HL-60/S4 treated with phorbol 12-myristate 13-acetate at 8.2 ng/mL for 4 days and 3 days (cell line): ENCODE data around the gene HDGF.

Experiments
- in situ Hi-C: fragments of 300-500 bp; cut with MboI; formaldehyde crosslinking; loops from 2 replicates; pipeline ENCODE4 v1.15.0; 2022; ENCODE audit warnings: low sequenced_read_pairs

HDGF gene

GRCh38 chr1:156751451-156751756, at the start of gene HDGF:
Gene HDGF (minus strand): TSS chr1:156751675. CDS start chr1:156751429, 246 bp downstream.
- in situ Hi-C loops, result no loop called here

GRCh38 chr1:156797212-156797871, 45.9 kb upstream of the HDGF start:
- in situ Hi-C loops, result loop anchor here (10.0 kb wide), 1 partner anchor 87 kb away; no protein-coding TSS in a partner anchor

DNA sequence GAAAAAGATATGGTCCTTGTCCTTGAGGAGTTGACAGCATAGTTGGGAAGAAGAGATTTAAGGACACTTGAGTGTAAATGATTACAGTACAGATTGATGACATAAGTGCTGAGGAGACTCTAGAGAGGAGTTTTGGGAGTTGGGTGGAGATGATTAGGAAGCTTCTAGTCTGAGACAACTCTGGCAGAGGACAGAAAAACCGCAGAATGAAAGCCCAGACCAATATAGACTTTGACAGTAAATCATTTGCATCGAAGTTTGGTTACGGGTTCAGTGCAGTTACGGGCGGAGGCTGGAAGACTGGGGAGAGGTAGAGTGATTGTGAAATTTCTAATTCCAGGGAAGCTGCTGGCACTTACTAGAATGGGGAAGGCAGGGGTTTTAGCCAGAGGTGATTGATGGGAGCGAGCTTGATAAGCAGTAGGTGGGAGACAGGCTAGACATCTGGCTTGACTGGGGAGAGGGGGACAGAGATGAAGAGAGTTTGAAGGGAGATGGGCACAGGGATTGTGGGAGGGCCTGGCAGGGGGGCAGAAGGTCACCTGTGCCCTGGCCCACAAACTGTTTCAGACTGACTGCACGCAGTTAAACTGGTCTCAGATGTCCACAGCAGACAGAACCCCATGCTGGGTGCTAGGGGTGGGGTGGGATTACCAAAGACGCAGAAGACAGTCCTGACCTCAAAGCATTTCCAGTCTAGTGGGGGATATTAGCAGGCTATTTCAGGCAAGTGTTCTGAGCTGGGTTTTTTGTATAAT, 45.0 kb upstream of the HDGF start:
- in situ Hi-C loops, result loop anchor here (10.0 kb wide), 1 partner anchor 88 kb away; no protein-coding TSS in a partner anchor

GRCh38 chr1:156795787-156796186, 44.3 kb upstream of the HDGF start:
- in situ Hi-C loops, result loop anchor here (10.0 kb wide), 1 partner anchor 89 kb away; no protein-coding TSS in a partner anchor

DNA sequence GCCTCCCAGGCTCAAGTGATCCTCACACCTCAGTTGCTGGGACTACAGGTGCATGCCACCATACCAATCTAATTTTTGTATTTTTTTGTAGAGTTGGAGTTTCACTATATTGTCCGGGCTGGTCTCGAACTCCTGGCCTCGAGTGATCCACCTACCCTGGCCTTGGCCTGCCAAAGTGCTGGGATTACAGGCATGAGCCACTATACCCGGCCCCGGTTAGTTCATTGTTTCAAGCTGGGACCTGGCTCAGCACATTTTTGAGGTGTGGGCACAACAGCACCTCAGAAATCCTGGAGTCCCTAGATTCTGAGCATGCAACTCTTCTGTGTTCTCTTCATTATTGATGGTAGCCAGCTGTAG, 43.9 kb upstream of the HDGF start:
- in situ Hi-C loops, result loop anchor here (10.0 kb wide), 1 partner anchor 89 kb away; no protein-coding TSS in a partner anchor

- in situ Hi-C loops, result loop anchor here (10.0 kb wide), 1 partner anchor 90 kb away; no protein-coding TSS in a partner anchor
Observed at GRCh38 chr1:156794506-156795373, 43.3 kb upstream of the HDGF start.

DNA sequence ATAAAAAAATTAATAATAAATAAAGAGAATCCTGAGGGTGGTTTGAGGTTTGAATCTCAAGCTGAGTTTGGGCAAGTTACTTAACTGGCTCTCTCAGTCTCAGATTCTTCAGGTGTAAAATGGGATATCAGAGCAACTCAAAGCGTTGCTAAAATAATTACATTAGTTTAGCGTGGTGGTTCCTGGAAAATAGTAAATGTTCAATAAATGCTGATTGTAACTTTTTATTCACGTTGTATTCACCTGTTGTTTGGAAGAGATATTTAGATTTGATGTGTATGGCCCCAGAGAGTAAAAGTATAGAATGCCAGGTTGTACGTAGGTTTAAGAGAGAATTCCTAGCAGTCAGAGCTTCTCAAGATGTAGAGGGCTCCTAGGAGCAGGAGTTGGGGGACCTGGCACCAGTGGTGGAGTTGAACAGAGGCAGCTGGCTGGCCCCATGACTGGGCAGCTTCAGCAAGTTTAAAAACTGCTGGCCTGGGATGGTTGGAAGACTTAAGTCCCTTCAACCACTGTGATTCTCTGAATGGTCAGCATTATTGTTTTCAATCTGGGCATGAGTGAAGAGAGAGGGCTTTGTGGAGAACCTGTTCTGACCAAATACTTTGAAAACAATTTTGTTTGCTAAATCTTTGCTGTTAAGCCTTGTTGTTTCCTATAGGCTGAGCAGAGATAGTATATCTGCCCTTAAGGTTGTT, 38.3 kb upstream of the HDGF start:
- in situ Hi-C loops, result loop anchor here (10.0 kb wide), 1 partner anchor 95 kb away; no protein-coding TSS in a partner anchor

GRCh38 chr1:156788136-156788535, 36.7 kb upstream of the HDGF start:
- in situ Hi-C loops, result no loop called here

DNA sequence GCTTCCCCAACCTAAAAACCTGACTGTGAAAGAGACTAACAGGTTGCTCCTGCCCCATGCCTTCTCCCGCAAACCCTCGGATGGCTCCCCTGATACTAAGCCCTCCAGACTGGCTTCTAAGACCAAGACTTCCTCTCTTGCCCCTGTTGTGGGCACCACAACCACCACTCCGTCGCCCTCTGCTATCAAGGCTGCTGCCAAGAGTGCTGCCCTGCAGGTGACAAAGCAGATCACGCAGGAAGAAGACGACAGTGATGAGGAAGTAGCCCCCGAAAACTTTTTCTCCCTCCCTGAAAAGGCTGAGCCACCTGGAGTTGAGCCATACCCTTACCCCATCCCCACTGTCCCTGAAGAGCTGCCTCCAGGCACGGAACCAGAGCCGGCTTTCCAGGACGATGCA, 35.2 kb upstream of the HDGF start:
- in situ Hi-C loops, result no loop called here

GRCh38 chr1:156785458-156785857, 34.0 kb upstream of the HDGF start:
- in situ Hi-C loops, result no loop called here

DNA sequence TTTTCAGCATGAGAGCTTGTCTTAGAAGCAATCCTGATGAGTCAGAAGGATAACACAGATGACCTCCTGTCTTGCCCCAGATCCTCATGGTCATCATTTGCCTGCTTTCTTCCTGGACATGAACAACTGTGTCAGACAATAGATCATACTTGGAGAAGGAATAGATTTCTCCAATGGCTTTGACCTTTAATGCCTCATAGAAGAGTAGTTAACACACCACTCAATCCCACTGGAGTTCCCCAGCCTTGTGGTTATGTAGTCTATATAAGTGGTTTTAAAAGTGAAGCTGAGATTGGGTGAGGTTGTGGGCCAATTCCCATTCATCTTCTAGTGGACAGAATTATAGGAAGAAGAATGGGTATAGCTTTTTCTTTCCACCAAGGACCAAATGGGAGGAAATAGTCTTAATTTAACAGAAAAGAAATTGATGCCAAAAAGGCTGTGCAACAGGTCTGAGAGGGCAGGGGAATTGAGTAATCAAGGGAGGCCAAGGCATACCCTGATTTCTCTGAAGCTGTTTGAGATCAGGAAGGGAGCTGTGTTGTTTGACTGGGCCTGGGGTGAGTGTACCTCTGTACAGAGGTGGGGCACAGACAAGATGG, 30.2 kb upstream of the HDGF start:
- in situ Hi-C loops, result no loop called here

- in situ Hi-C loops, result no loop called here
Observed at GRCh38 chr1:156777573-156777972, 26.1 kb upstream of the HDGF start.

GRCh38 chr1:156776942-156777341, 25.5 kb upstream of the HDGF start:
- in situ Hi-C loops, result no loop called here

DNA sequence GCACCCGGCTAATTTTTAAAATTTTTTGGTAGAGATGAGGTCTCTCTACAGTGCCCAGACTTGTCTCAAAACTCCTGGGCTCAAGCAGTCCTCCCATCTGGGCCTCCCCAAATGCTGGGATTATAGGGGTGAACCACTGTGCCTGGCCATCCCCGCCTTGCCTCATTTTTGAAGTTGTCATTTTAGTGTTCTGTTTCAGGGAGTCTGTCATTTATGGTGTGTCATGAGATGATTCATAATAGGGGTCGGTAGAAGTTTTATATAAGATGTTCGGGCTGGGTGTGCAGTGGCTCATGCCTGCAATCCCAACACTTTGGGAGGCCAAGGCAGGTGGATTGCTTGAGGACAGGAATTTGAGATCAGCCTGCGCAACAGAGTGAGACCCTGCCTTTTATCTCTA, 24.3 kb upstream of the HDGF start:
- in situ Hi-C loops, result no loop called here

DNA sequence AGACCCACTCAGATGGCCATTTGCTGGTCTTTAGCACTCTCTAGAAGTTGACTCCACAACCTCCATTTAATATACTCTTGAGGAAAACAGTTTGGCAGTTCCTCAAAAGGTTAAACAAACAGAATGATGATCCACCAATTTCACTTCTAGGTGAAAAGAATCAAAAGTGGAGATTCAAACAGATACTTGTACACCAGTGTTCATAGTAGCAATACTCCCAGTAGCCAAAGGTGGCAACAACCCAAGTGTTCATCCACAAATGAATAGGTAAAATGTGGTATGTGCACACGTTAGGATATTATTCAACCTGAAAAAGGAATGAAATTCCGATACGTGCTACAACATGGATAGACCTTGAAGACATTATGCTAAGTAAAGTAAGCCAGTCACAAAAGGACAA, 22.1 kb upstream of the HDGF start:
- in situ Hi-C loops, result no loop called here

DNA sequence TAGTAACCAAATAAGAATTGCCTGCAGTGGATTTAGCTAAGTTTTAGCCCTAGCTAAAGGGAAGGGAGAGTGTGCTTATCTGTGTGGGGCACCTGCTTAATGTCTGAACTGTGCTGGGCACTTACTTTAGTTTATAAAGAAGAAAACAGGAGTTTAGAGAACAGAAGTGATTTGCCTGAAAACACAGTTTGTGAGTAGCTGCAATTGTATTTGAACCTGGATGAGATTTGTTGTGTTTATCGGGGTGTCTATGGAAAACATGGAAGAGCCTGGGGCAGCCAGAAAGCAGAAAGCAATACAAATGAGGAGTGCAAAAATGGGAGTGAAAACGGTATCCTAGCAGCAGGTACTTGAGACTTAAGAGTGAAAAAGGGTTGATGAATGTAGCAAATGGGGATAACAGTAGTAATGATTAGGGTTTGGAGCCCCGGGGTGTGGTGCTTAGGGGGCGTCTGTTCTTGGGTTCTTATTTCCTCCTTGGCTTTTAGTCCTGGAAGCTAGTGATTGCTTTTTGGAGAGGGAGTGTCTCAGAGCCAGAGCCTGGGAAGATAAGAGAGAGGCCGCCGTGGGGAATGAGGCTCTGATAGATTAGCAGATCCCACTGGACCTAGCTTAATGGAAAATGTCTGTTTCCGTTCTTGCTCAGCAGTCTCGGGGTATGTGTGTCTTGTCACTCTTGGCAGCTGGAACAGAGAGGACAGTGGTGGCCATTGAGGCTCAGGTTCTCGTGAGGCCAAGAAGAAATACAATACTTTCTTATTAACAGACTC, 21.4 kb upstream of the HDGF start:
- in situ Hi-C loops, result no loop called here

DNA sequence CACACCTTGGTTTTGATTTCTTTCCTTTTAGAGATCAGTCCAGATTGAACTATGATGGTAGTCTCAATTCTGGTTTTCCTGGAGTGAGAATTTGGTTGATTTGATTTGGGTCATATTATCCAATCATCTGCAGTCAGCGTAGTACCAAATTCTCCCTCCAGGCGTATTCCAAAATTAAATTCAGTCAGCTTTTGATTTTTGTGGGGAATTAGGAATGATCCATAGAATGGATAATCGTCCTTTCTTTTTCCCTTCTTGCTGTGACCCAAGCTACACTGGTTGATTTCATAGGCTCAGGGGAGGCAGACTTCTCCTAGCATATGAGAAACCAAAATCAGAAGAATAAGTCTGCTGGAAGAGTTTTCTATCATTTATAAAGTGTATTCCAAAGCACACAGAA, 20.7 kb upstream of the HDGF start:
- in situ Hi-C loops, result no loop called here

GRCh38 chr1:156768610-156769295, 17.3 kb upstream of the HDGF start:
- in situ Hi-C loops, result no loop called here
